ENCODE measurements around the gene GIGYF2.

Gene GIGYF2

GRCh38 chr2:232658217-232658785 is 38.8 kb upstream of the GIGYF2 start:
- no peak for TF ChIP-seq FOXP2 (optimal IDR thresholded peaks at IDR 0.05; ENCODE audit: borderline replicate concordance, extremely low read depth, extremely low read length, insufficient read depth)
- TF ChIP-seq, protein P1, sequence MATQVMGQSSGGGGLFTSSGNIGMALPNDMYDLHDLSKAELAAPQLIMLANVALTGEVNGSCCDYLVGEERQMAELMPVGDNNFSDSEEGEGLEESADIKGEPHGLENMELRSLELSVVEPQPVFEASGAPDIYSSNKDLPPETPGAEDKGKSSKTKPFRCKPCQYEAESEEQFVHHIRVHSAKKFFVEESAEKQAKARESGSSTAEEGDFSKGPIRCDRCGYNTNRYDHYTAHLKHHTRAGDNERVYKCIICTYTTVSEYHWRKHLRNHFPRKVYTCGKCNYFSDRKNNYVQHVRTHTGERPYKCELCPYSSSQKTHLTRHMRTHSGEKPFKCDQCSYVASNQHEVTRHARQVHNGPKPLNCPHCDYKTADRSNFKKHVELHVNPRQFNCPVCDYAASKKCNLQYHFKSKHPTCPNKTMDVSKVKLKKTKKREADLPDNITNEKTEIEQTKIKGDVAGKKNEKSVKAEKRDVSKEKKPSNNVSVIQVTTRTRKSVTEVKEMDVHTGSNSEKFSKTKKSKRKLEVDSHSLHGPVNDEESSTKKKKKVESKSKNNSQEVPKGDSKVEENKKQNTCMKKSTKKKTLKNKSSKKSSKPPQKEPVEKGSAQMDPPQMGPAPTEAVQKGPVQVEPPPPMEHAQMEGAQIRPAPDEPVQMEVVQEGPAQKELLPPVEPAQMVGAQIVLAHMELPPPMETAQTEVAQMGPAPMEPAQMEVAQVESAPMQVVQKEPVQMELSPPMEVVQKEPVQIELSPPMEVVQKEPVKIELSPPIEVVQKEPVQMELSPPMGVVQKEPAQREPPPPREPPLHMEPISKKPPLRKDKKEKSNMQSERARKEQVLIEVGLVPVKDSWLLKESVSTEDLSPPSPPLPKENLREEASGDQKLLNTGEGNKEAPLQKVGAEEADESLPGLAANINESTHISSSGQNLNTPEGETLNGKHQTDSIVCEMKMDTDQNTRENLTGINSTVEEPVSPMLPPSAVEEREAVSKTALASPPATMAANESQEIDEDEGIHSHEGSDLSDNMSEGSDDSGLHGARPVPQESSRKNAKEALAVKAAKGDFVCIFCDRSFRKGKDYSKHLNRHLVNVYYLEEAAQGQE (IDR thresholded peaks at IDR 0.05; ENCODE audit: insufficient read depth in 1 of 2, low read depth in 2 of 2, low read length in 2 of 2), result no peak
- no peak for TF ChIP-seq TAF1 (IDR thresholded peaks at IDR 0.05; ENCODE audit: borderline replicate concordance, insufficient read depth, low read length)
- TF ChIP-seq POLR2AphosphoS5 (IDR thresholded peaks at IDR 0.05; ENCODE audit: low read depth, low read length), result no peak
- TF ChIP-seq SIN3A (IDR thresholded peaks at IDR 0.05; ENCODE audit: borderline replicate concordance, insufficient read depth, low read length), result no peak

DNA sequence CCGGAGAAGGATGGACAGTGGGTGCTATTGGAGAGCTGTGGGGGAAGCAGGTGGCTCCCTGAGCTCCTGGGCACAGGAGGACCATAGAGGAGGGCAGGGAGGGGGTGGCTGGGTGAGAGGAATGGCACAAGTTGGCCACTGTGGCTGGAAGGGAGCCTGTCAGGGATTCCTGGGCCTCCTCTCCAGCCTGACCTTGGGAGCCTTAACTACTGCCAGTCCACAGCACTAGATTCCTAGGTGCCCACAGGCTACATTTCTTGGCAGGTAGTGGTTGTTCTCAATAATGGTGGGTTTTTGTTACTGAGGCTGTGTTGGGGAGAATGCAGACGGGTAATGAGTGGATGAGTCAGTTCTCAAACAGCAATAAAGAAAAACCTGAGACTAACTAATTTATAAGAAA is 37.8 kb upstream of the GIGYF2 start:
- TF ChIP-seq FOXP2 (optimal IDR thresholded peaks at IDR 0.05; ENCODE audit: borderline replicate concordance, extremely low read depth, extremely low read length, insufficient read depth) (no peak), POLR2AphosphoS5 (IDR thresholded peaks at IDR 0.05; ENCODE audit: low read depth, low read length) (no peak)
- TF ChIP-seq, protein P1 (IDR thresholded peaks at IDR 0.05; ENCODE audit: insufficient read depth in 1 of 2, low read depth in 2 of 2, low read length in 2 of 2), result no peak

DNA sequence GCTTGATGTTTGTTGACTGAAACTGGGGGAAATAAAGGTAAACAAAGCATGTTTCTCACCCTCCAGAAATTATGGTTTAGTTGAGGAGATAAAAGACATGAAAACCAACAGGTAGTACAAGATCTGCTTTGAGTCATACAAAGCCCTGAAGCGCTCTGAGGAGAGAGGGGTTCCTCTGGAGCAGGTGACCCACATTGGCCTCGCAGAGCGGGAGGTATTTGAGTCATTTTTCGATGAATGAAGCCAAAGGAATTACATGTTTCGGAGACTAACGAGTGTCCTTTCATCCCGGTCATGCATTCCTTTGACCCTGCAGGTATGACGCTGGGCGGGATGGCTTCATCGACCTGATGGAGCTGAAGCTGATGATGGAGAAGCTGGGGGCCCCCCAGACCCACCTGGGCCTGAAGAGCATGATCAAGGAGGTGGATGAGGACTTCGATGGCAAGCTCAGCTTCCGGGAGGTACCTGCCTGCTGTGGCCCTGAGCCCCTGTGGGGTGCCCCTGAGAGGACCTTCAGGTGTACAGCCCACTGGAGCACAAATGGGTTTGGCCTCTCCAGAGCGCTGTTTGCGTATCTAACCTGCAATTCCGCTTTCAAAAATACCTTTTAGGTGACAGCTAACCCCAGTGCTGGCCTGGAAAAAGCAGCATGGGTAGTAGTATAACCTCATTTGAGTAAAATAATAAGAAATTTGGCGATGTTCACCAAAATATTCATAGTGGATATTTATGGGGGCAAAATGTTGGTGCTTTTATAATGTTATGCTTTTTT is 34.5 kb upstream of the GIGYF2 start:
- no peak for TF ChIP-seq FOXP2 (optimal IDR thresholded peaks at IDR 0.05; ENCODE audit: borderline replicate concordance, extremely low read depth, extremely low read length, insufficient read depth)
- TF ChIP-seq, protein P1 (IDR thresholded peaks at IDR 0.05; ENCODE audit: insufficient read depth in 1 of 2, low read depth in 2 of 2, low read length in 2 of 2), result no peak
- TF ChIP-seq TAF1 (IDR thresholded peaks at IDR 0.05; ENCODE audit: borderline replicate concordance, insufficient read depth, low read length), result no peak
- TF ChIP-seq SIN3A (IDR thresholded peaks at IDR 0.05; ENCODE audit: borderline replicate concordance, insufficient read depth, low read length), result no peak
- no peak for TF ChIP-seq POLR2AphosphoS5 (IDR thresholded peaks at IDR 0.05; ENCODE audit: low read depth, low read length)

- TF ChIP-seq, protein P1 (IDR thresholded peaks at IDR 0.05; ENCODE audit: insufficient read depth in 1 of 2, low read depth in 2 of 2, low read length in 2 of 2), result no peak
- TF ChIP-seq FOXP2 (optimal IDR thresholded peaks at IDR 0.05; ENCODE audit: borderline replicate concordance, extremely low read depth, extremely low read length, insufficient read depth) (no peak), SIN3A (IDR thresholded peaks at IDR 0.05; ENCODE audit: borderline replicate concordance, insufficient read depth, low read length) (no peak), POLR2AphosphoS5 (IDR thresholded peaks at IDR 0.05; ENCODE audit: low read depth, low read length) (no peak), TAF1 (IDR thresholded peaks at IDR 0.05; ENCODE audit: borderline replicate concordance, insufficient read depth, low read length) (no peak)
Measured at GRCh38 chr2:232666051-232666805, 30.9 kb upstream of the GIGYF2 start.

All from PFSK-1 (cell line).